GM23338 (cell line): ENCODE results near the gene SCRT2. TPM values are rescaled to one million over a fixed set of nuclear protein-coding genes. Genes with fewer than 3 reads are reported as not detected.

Experiments used
- ATAC-seq: fragments of 200-7000 bp; cut with Tn5 transposase; 3 replicates; pipeline ENCODE4 v1.9.1; 2020
- DNase-seq: peaks from one replicate; pipeline ENCODE4 v3.0.0-alpha.2; 2015; ENCODE audit warnings: low spot score
- H2AFZ ChIP-seq: fragments of 200-600 bp; sonication (generic); 2 replicates; pipeline ENCODE4 v1.8.0; 2016; ENCODE audit warnings: antibody characterized with exemption, mild to moderate bottlenecking, moderate library complexity
- H3F3A ChIP-seq: fragments of 200-600 bp; sonication (generic); replicated peaks from 2 replicates; pipeline ENCODE4 v1.8.0; 2017; ENCODE audit warnings: antibody characterized with exemption, mixed run types, low read depth
- H3K27ac ChIP-seq: fragments of 200-600 bp; sonication (generic); 2 replicates; pipeline ENCODE4 v1.6.1; 2016; ENCODE audit warnings: low read depth
- H3K27me3 ChIP-seq: fragments of 200-600 bp; sonication (generic); 2 replicates; pipeline ENCODE4 v1.8.0; 2016; ENCODE audit warnings: mild to moderate bottlenecking, mixed run types, moderate library complexity; ENCODE audit not compliant: insufficient read depth
- H3K36me3 ChIP-seq: fragments of 200-600 bp; sonication (generic); 2 replicates; pipeline ENCODE4 v1.8.0; 2016; ENCODE audit warnings: mild to moderate bottlenecking; ENCODE audit not compliant: insufficient read depth
- H3K4me1 ChIP-seq: fragments of 200-600 bp; sonication (generic); 2 replicates; pipeline ENCODE4 v1.8.0; 2016; ENCODE audit warnings: mild to moderate bottlenecking, moderate library complexity; ENCODE audit not compliant: insufficient read depth
- H3K4me2 ChIP-seq: fragments of 200-600 bp; sonication (generic); 2 replicates; pipeline ENCODE4 v1.7.1; 2017; ENCODE audit warnings: mixed run types
- H3K4me3 ChIP-seq: fragments of 200-600 bp; sonication (generic); 2 replicates; pipeline ENCODE4 v1.6.1; 2016; ENCODE audit warnings: mixed run types
- H3K79me2 ChIP-seq: fragments of 200-600 bp; sonication (generic); replicated peaks from 2 replicates; pipeline ENCODE4 v1.8.0; 2017; ENCODE audit warnings: mild to moderate bottlenecking; ENCODE audit not compliant: insufficient read depth
- H3K9me2 ChIP-seq: fragments of 200-600 bp; sonication (generic); 2 replicates; pipeline ENCODE4 v1.8.0; 2017; ENCODE audit not compliant: insufficient read depth
- H4K20me1 ChIP-seq: fragments of 200-600 bp; sonication (generic); replicated peaks from 2 replicates; pipeline ENCODE4 v1.8.0; 2017; ENCODE audit warnings: mild to moderate bottlenecking; ENCODE audit not compliant: insufficient read depth
- H3K27ac Mint-ChIP-seq: 2 replicates; pipeline ENCODE4 v1.8.0; 2020; ENCODE audit warnings: inconsistent platforms, mild to moderate bottlenecking, moderate library complexity, mixed read lengths
- H3K27me3 Mint-ChIP-seq: 3 replicates; pipeline ENCODE4 v1.8.0; 2022; ENCODE audit warnings: low read depth, mild to moderate bottlenecking, moderate library complexity, mixed read lengths, inconsistent platforms; ENCODE audit not compliant: insufficient read depth, poor library complexity
- H3K36me3 Mint-ChIP-seq: 3 replicates; pipeline ENCODE4 v1.8.0; 2021; ENCODE audit warnings: low read depth, mild to moderate bottlenecking, inconsistent platforms, moderate library complexity, mixed read lengths
- H3K4me1 Mint-ChIP-seq: 3 replicates; pipeline ENCODE4 v1.8.0; 2020; ENCODE audit warnings: mild to moderate bottlenecking, inconsistent platforms, mixed read lengths
- H3K4me3 Mint-ChIP-seq: 3 replicates; pipeline ENCODE4 v1.8.0; 2021; ENCODE audit warnings: moderate library complexity, mild to moderate bottlenecking, inconsistent platforms, mixed read lengths
- H3K9me3 Mint-ChIP-seq: 3 replicates; pipeline ENCODE4 v1.8.0; 2020; ENCODE audit warnings: moderate library complexity, mild to moderate bottlenecking, inconsistent platforms, mixed read lengths
- CREB1 ChIP-seq: fragments of 250-450 bp; sonication (Bioruptor Pico); IDR thresholded peaks from 2 replicates; pipeline ENCODE4 v1.5.0; 2020; ENCODE audit warnings: low read depth, mild to moderate bottlenecking, moderate library complexity
- EZH2 ChIP-seq: fragments of 200-600 bp; sonication (generic); IDR thresholded peaks from one replicate; pipeline ENCODE4 v1.8.0; 2017; ENCODE audit warnings: antibody characterized with exemption, mild to moderate bottlenecking, low read depth; ENCODE audit not compliant: unreplicated experiment
- EZH2phosphoT487 ChIP-seq: fragments of 200-600 bp; sonication (generic); IDR thresholded peaks from one replicate; pipeline ENCODE4 v1.8.1; 2018; ENCODE audit warnings: antibody characterized with exemption; ENCODE audit not compliant: unreplicated experiment
- JUNB ChIP-seq: IDR thresholded peaks from one replicate; pipeline ENCODE4 v1.6.1; 2016; ENCODE audit warnings: antibody characterized with exemption; ENCODE audit not compliant: unreplicated experiment
- NANOG ChIP-seq: IDR thresholded peaks from 2 replicates; pipeline ENCODE4 v1.6.1; 2016; ENCODE audit warnings: antibody characterized with exemption, borderline replicate concordance
- POLR2AphosphoS5 ChIP-seq: IDR thresholded peaks from 2 replicates; pipeline ENCODE4 v1.6.1; 2016; ENCODE audit warnings: antibody characterized with exemption, low read depth
- REST ChIP-seq: IDR thresholded peaks from one replicate; pipeline ENCODE4 v1.6.1; 2018; ENCODE audit warnings: antibody characterized with exemption; ENCODE audit not compliant: unreplicated experiment
- STAT1 ChIP-seq: IDR thresholded peaks from one replicate; pipeline ENCODE4 v1.6.1; 2016; ENCODE audit warnings: antibody characterized with exemption; ENCODE audit not compliant: unreplicated experiment
- ZNF114 ChIP-seq: fragments of 250-450 bp; sonication (Bioruptor Pico); IDR thresholded peaks from 2 replicates; pipeline ENCODE4 v1.5.0; 2020; ENCODE audit warnings: mild to moderate bottlenecking, moderate library complexity
- ZNF331 ChIP-seq: fragments of 250-450 bp; sonication (Bioruptor Pico); IDR thresholded peaks from 2 replicates; pipeline ENCODE4 v1.5.0; 2020; ENCODE audit warnings: low read depth, mild to moderate bottlenecking, moderate library complexity
- ZNF462 ChIP-seq: fragments of 250-450 bp; sonication (Bioruptor Pico); IDR thresholded peaks from 2 replicates; pipeline ENCODE4 v1.5.0; 2020; ENCODE audit warnings: mild to moderate bottlenecking, moderate library complexity
- polyA plus RNA-seq: library from polyadenylated mRNA; unstranded; fragments of >200 nt; fragmentation: Nextera tagmentation; extraction: Ambion mirVana; gene quantifications from 2 replicates; pipeline ENCODE4 v1.2.1, GENCODE V29; 2016
- total RNA-seq: library from RNA; depleted of rRNA; stranded (reverse); fragments of >200 nt; shearing (Covaris generic); gene quantifications from 2 replicates; pipeline ENCODE4 v1.2.3, GENCODE V29; 2014
- TF ChIP-seq, protein P1 (sequence below), 2 experiments: fragments of 200-600 bp in 1 of 2; sonication (generic) in 1 of 2; conservative IDR thresholded peaks; 2 replicates each; pipeline versions ENCODE4 v1.5.1 to v1.6.1; 2016 to 2017; ENCODE audit warnings: antibody characterized with exemption in 2 of 2, low read depth in 2 of 2, mild to moderate bottlenecking in 2 of 2, moderate library complexity in 1 of 2
- TF ChIP-seq, protein P2 (sequence below): IDR thresholded peaks from 2 replicates; pipeline ENCODE4 v1.6.1; 2016; ENCODE audit warnings: antibody characterized with exemption

SCRT2 gene
- total and polyA plus RNA-seq, 2 experiments from 2014 or later: 0.31 TPM; not detected in 1

- Histone ChIP-seq H3K36me3 (no peaks in the 10 kb centered on the region), H3K9me2 (no peaks in the 10 kb centered on the region), H3K27ac (no peak overlapping the region), H4K20me1 (no peaks in the 10 kb centered on the region), H3K79me2 (no peaks in the 10 kb centered on the region), H2AFZ (peak overlapping the region; percentile 99), H3K27me3 (peaks cover 47% of the 10 kb centered on the region), H3F3A (0 out of 2 replicates have a peak, but pooled peaks cover 4% of the 10 kb centered on the region), H3K4me3 (peak overlapping the region; percentile 88), H3K4me1 (peaks cover 21% of the 10 kb centered on the region; the same call in 1 of the 2 replicates), H3K4me2 (peak overlapping the region; percentile 100)
- TF ChIP-seq JUNB (no peak), NANOG (no peak), EZH2phosphoT487 (no peak), STAT1 (no peak), POLR2AphosphoS5 (no peak), CREB1 (CRISPR knock-in tag) (no peak), REST (no peak), EZH2 (no peak), ZNF331 (CRISPR knock-in tag) (no peak), ZNF114 (no peak), ZNF462 (CRISPR knock-in tag) (no peak)
- TF ChIP-seq, protein P1, sequence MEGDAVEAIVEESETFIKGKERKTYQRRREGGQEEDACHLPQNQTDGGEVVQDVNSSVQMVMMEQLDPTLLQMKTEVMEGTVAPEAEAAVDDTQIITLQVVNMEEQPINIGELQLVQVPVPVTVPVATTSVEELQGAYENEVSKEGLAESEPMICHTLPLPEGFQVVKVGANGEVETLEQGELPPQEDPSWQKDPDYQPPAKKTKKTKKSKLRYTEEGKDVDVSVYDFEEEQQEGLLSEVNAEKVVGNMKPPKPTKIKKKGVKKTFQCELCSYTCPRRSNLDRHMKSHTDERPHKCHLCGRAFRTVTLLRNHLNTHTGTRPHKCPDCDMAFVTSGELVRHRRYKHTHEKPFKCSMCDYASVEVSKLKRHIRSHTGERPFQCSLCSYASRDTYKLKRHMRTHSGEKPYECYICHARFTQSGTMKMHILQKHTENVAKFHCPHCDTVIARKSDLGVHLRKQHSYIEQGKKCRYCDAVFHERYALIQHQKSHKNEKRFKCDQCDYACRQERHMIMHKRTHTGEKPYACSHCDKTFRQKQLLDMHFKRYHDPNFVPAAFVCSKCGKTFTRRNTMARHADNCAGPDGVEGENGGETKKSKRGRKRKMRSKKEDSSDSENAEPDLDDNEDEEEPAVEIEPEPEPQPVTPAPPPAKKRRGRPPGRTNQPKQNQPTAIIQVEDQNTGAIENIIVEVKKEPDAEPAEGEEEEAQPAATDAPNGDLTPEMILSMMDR (conservative IDR thresholded peaks at IDR 0.05; ENCODE audit: low read depth in 2 of 2): no peak
- TF ChIP-seq, protein P2, sequence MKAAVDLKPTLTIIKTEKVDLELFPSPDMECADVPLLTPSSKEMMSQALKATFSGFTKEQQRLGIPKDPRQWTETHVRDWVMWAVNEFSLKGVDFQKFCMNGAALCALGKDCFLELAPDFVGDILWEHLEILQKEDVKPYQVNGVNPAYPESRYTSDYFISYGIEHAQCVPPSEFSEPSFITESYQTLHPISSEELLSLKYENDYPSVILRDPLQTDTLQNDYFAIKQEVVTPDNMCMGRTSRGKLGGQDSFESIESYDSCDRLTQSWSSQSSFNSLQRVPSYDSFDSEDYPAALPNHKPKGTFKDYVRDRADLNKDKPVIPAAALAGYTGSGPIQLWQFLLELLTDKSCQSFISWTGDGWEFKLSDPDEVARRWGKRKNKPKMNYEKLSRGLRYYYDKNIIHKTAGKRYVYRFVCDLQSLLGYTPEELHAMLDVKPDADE: no peak
- Mint-ChIP-seq H3K9me3 (no peaks in the 10 kb centered on the region), H3K4me1 (peaks cover 33% of the 10 kb centered on the region), H3K4me3 (peak overlapping the region; percentile 79), H3K36me3 (no peaks in the 10 kb centered on the region), H3K27me3 (peaks cover 46% of the 10 kb centered on the region), H3K27ac (no peak overlapping the region)
- peak; percentile 45 for DNase-seq
- ATAC-seq: peak; percentile 23
These were observed 824 bp upstream of the SCRT2 start for GRCh38 chr20:676315-676937.
